Memory B cell (primary cell): ENCODE measurements around the gene GMPR2.

ENCODE experiments used
- ATAC-seq: fragments of 150-1000 bp; cut with Tn5 transposase; 2 replicates; pipeline ENCODE4 v1.10.0; 2021; ENCODE audit warnings: low read depth, mild to moderate bottlenecking, moderate library complexity
- DNase-seq, 2 donors: peaks; one replicate each; pipeline ENCODE4 v3.0.0; 2022; ENCODE audit warnings: low spot score in 2 of 2
- H3K27ac Mint-ChIP-seq: one replicate; pipeline ENCODE4 v1.8.0; 2022; ENCODE audit warnings: mild to moderate bottlenecking, moderate library complexity, mixed read lengths
- H3K27me3 Mint-ChIP-seq: one replicate; pipeline ENCODE4 v1.8.0; 2022; ENCODE audit warnings: mixed read lengths
- H3K36me3 Mint-ChIP-seq: one replicate; pipeline ENCODE4 v1.8.0; 2022; ENCODE audit warnings: mild to moderate bottlenecking, mixed read lengths
- H3K4me1 Mint-ChIP-seq: one replicate; pipeline ENCODE4 v1.8.0; 2022; ENCODE audit warnings: mixed read lengths
- H3K4me3 Mint-ChIP-seq: one replicate; pipeline ENCODE4 v1.8.0; 2022; ENCODE audit warnings: mild to moderate bottlenecking, moderate library complexity, mixed read lengths
- H3K9me3 Mint-ChIP-seq: one replicate; pipeline ENCODE4 v1.8.0; 2022; ENCODE audit warnings: mixed read lengths

GMPR2 gene

GRCh38 chr14:24232645-24233537 lies at the start of gene GMPR2:
Gene GMPR2 (plus strand): TSS chr14:24232929. CDS start chr14:24233254, 325 bp downstream.
- no peaks in the 10 kb centered on the region for H3K9me3 Mint-ChIP-seq
- peak within 1 kb of the TSS; percentile 93 for H3K4me3 Mint-ChIP-seq
- peaks cover 23% of the 10 kb centered on the region for H3K36me3 Mint-ChIP-seq
- H3K4me1 Mint-ChIP-seq = peaks cover 28% of the 10 kb centered on the region
- no peaks in the 10 kb centered on the region for H3K27me3 Mint-ChIP-seq
- H3K27ac Mint-ChIP-seq = peak within 1 kb of the TSS; percentile 85
- ATAC-seq (peak; percentile 43), DNase-seq (no peak)

- Mint-ChIP-seq H3K9me3 (no peaks in the 10 kb centered on the region), H3K4me3 (no peak overlapping the region), H3K27ac (no peak overlapping the region), H3K36me3 (peaks cover 13% of the 10 kb centered on the region), H3K4me1 (peaks cover 18% of the 10 kb centered on the region), H3K27me3 (no peaks in the 10 kb centered on the region)
- ATAC-seq (no peak), DNase-seq (no peak)
Observed at GRCh38 chr14:24183014-24183481, 49.7 kb upstream of the GMPR2 start.

- no peak for DNase-seq
- H3K27me3 Mint-ChIP-seq = no peaks in the 10 kb centered on the region
- peaks cover 15% of the 10 kb centered on the region for H3K36me3 Mint-ChIP-seq
- no peak for ATAC-seq
- H3K9me3 Mint-ChIP-seq = no peaks in the 10 kb centered on the region
- H3K4me3 Mint-ChIP-seq = no peak overlapping the region
- H3K4me1 Mint-ChIP-seq = peaks cover 19% of the 10 kb centered on the region
- no peak overlapping the region for H3K27ac Mint-ChIP-seq
Observed at GRCh38 chr14:24184104-24184970, 48.4 kb upstream of the GMPR2 start.

GRCh38 chr14:24185026-24185425 lies 47.7 kb upstream of the GMPR2 start:
- H3K4me1 Mint-ChIP-seq = peaks cover 20% of the 10 kb centered on the region
- H3K27me3 Mint-ChIP-seq = no peaks in the 10 kb centered on the region
- no peaks in the 10 kb centered on the region for H3K9me3 Mint-ChIP-seq
- no peak overlapping the region for H3K4me3 Mint-ChIP-seq
- H3K36me3 Mint-ChIP-seq = peaks cover 16% of the 10 kb centered on the region
- DNase-seq = no peak
- ATAC-seq = no peak
- H3K27ac Mint-ChIP-seq = no peak overlapping the region

- Mint-ChIP-seq H3K27me3 (no peaks in the 10 kb centered on the region), H3K4me1 (peaks cover 21% of the 10 kb centered on the region), H3K27ac (peak overlapping the region; percentile 62), H3K36me3 (peaks cover 16% of the 10 kb centered on the region), H3K4me3 (no peak overlapping the region), H3K9me3 (no peaks in the 10 kb centered on the region)
- DNase-seq = no peak
- no peak for ATAC-seq
Observed at GRCh38 chr14:24185741-24186140, 47.0 kb upstream of the GMPR2 start.

- Mint-ChIP-seq H3K4me3 (peak overlapping the region; percentile 75), H3K4me1 (peaks cover 18% of the 10 kb centered on the region), H3K27me3 (no peaks in the 10 kb centered on the region), H3K36me3 (peaks cover 10% of the 10 kb centered on the region), H3K27ac (peak overlapping the region; percentile 40), H3K9me3 (no peaks in the 10 kb centered on the region)
- DNase-seq = no peak
- no peak for ATAC-seq
Observed at GRCh38 chr14:24186831-24187538, 45.7 kb upstream of the GMPR2 start.

- Mint-ChIP-seq H3K27ac (peak overlapping the region; percentile 93), H3K27me3 (no peaks in the 10 kb centered on the region), H3K4me3 (peak overlapping the region; percentile 89), H3K4me1 (peaks cover 19% of the 10 kb centered on the region), H3K9me3 (no peaks in the 10 kb centered on the region), H3K36me3 (peaks cover 12% of the 10 kb centered on the region)
- DNase-seq (no peak), ATAC-seq (no peak)
Observed at GRCh38 chr14:24187539-24187915, 45.2 kb upstream of the GMPR2 start.

GRCh38 chr14:24188251-24189058 lies 44.3 kb upstream of the GMPR2 start, which contains the start of gene IPO4:
Gene IPO4 (minus strand): TSS chr14:24188816. CDS start chr14:24188787, 29 bp downstream.
- Mint-ChIP-seq H3K9me3 (no peaks in the 10 kb centered on the region), H3K27ac (peak within 1 kb of the TSS; percentile 93), H3K4me1 (peaks cover 20% of the 10 kb centered on the region), H3K4me3 (peak within 1 kb of the TSS; percentile 89), H3K36me3 (peaks cover 15% of the 10 kb centered on the region), H3K27me3 (no peaks in the 10 kb centered on the region)
- ATAC-seq (peak; percentile 97), DNase-seq (peak; percentile 82 to 89)

- Mint-ChIP-seq H3K4me3 (peak overlapping the region; percentile 89), H3K36me3 (peaks cover 15% of the 10 kb centered on the region), H3K9me3 (no peaks in the 10 kb centered on the region), H3K27ac (peak overlapping the region; percentile 93), H3K27me3 (no peaks in the 10 kb centered on the region), H3K4me1 (peaks cover 21% of the 10 kb centered on the region)
- ATAC-seq = no peak
- no peak for DNase-seq
Observed at GRCh38 chr14:24189059-24189375, 43.7 kb upstream of the GMPR2 start.

GRCh38 chr14:24189460-24189859 lies 43.3 kb upstream of the GMPR2 start:
- H3K27me3 Mint-ChIP-seq = no peaks in the 10 kb centered on the region
- ATAC-seq (no peak), DNase-seq (no peak)
- peaks cover 15% of the 10 kb centered on the region for H3K36me3 Mint-ChIP-seq
- no peak overlapping the region for H3K4me3 Mint-ChIP-seq
- peak overlapping the region; percentile 93 for H3K27ac Mint-ChIP-seq
- peaks cover 26% of the 10 kb centered on the region for H3K4me1 Mint-ChIP-seq
- H3K9me3 Mint-ChIP-seq = no peaks in the 10 kb centered on the region

GRCh38 chr14:24190416-24190815 lies 42.3 kb upstream of the GMPR2 start:
- Mint-ChIP-seq H3K9me3 (no peaks in the 10 kb centered on the region), H3K27ac (no peak overlapping the region), H3K4me1 (peaks cover 33% of the 10 kb centered on the region), H3K36me3 (peaks cover 13% of the 10 kb centered on the region), H3K27me3 (no peaks in the 10 kb centered on the region), H3K4me3 (no peak overlapping the region)
- no peak for ATAC-seq
- DNase-seq = no peak

GRCh38 chr14:24192933-24193332 lies 39.8 kb upstream of the GMPR2 start:
- no peak for DNase-seq
- Mint-ChIP-seq H3K27me3 (no peaks in the 10 kb centered on the region), H3K27ac (peak overlapping the region; percentile 38), H3K4me3 (no peak overlapping the region), H3K36me3 (peaks cover 11% of the 10 kb centered on the region), H3K9me3 (no peaks in the 10 kb centered on the region), H3K4me1 (peaks cover 33% of the 10 kb centered on the region)
- no peak for ATAC-seq
